HUES64 (cell line): Measurements from ENCODE around the gene ZNF280C.

Experiments used
- H3K27ac ChIP-seq: 2 replicates; pipeline ENCODE4 v1.7.0; 2013; ENCODE audit warnings: low read depth, low read length, inconsistent platforms
- H3K27me3 ChIP-seq: 2 replicates; pipeline ENCODE4 v1.6.1; 2013; ENCODE audit warnings: mild to moderate bottlenecking, low read length; ENCODE audit not compliant: insufficient read depth
- H3K36me3 ChIP-seq: 2 replicates; pipeline ENCODE4 v1.6.1; 2013; ENCODE audit warnings: mild to moderate bottlenecking, low read length; ENCODE audit not compliant: insufficient read depth
- H3K4me1 ChIP-seq: 2 replicates; pipeline ENCODE4 v1.6.1; 2013; ENCODE audit warnings: mild to moderate bottlenecking, low read length, moderate library complexity; ENCODE audit not compliant: insufficient read depth
- H3K4me3 ChIP-seq: 2 replicates; pipeline ENCODE4 v1.5.1; 2013; ENCODE audit warnings: mild to moderate bottlenecking, low read length, moderate library complexity
- H3K9ac ChIP-seq: 2 replicates; pipeline ENCODE4 v1.6.1; 2013; ENCODE audit warnings: mild to moderate bottlenecking, low read depth, low read length
- H3K9me3 ChIP-seq: 2 replicates; pipeline ENCODE4 v1.6.1; 2013; ENCODE audit warnings: low read depth, low read length; ENCODE audit not compliant: insufficient read depth
- WGBS: fragments of 150-250, 120-280 bp; methylation state at CpG from one replicate; pipeline ENCODE4 v1.1.7; 2013; ENCODE audit warnings: missing lambda C conversion rate; 5-methylcytosine and 5-hydroxymethylcytosine counted together

The ZNF280C gene

DNA sequence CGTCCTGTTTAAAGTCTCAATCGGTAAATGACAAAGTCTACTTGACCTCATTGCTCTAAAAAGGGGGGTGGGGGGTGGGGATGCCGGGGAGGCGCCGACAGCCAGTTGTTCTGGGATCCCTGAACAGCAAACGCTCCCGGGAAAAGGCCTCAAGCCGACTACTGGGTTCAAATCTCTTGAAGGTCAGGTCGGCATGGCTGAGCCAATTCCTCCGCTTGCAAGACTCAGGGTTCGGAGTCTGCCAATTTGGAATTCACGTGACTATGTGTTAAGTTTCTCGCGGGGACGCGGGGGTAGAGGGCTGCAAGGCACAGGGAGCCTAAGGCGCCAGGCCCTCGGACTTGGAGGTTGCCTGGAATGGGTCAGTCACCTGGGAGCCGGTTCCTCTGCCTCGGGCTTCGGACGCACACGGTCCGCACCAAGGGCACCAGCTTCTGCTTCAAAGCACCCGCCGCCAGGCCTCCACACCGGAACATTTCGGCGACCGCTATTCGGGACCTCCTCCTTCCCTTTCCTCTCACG, 103.5 kb downstream of the ZNF280C start:
- H3K4me1 ChIP-seq = peaks cover 5% of the 10 kb centered on the region
- H3K9ac ChIP-seq = peak overlapping the region; percentile 77
- WGBS = under 1% methylated on average over 32 of the region's 32 CpGs
- no peaks in the 10 kb centered on the region for H3K27me3 ChIP-seq
- H3K36me3 ChIP-seq = no peaks in the 10 kb centered on the region; the same call in 1 of the 2 replicates
- peak overlapping the region; percentile 86 for H3K4me3 ChIP-seq
- no peaks in the 10 kb centered on the region for H3K9me3 ChIP-seq
- peak overlapping the region; percentile 60; the same call in 1 of the 2 replicates for H3K27ac ChIP-seq

DNA sequence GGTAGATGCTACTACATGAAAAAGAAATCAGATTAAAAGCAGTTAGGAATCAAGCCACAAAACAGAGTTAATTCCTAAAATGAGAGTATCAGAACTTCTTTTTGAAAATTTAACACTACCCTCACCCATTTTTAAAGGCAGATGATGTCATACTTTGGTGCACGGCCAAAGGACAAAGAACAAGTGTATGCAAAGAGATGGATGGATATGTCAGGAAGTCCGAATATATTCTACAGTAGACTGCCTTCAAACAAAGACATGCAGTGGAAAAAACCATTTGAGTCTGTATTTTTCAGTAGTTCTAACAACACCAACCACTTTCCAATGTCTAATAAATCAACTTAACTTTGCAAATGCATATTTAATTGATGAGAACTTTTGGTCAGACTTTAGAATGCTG, 105.3 kb downstream of the ZNF280C start:
- H3K4me3 ChIP-seq = no peak overlapping the region
- H3K36me3 ChIP-seq = no peaks in the 10 kb centered on the region; the same call in 1 of the 2 replicates
- no peaks in the 10 kb centered on the region for H3K9me3 ChIP-seq
- WGBS = 92% methylated on average over 2 of the region's 2 CpGs
- peaks cover 4% of the 10 kb centered on the region; the same call in 1 of the 2 replicates for H3K4me1 ChIP-seq
- no peak overlapping the region for H3K9ac ChIP-seq
- H3K27me3 ChIP-seq = no peaks in the 10 kb centered on the region
- no peak overlapping the region for H3K27ac ChIP-seq

DNA sequence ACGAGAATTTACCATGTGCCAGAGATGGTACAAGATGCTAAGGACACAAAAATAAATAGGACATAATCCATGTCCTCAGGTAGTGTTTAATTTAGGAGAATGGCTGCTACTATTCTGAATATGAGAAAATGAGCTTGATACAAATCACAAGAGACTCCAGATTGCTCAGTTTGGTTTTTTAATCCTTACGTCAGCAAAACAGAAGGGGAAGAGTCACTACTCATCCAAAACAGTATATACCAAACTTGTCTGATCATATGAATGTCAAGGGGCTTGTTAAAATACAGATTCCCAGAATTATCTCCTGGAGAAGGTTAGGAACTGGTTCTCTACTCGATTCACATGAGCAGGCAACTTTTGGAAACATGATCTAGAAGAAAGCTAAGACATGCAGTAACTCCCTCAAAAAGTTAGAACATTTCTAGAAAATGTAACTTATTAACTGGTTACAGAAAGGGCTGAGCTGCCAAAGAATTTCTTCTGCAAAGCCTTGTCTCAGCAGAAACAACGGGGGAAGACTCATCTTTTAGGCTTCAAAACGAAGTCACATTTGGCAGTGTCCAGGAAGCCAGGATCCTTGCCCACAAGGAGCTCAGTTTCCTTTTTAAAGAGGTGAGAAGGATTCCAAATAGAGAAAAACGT, 106.5 kb downstream of the ZNF280C start:
- Histone ChIP-seq H3K27ac (no peak overlapping the region), H3K27me3 (no peaks in the 10 kb centered on the region), H3K9me3 (no peaks in the 10 kb centered on the region), H3K9ac (no peak overlapping the region), H3K36me3 (no peaks in the 10 kb centered on the region; the same call in 1 of the 2 replicates), H3K4me1 (peaks cover 4% of the 10 kb centered on the region; the same call in 1 of the 2 replicates), H3K4me3 (no peak overlapping the region)
- 73% methylated on average over 5 of the region's 6 CpGs for WGBS

DNA sequence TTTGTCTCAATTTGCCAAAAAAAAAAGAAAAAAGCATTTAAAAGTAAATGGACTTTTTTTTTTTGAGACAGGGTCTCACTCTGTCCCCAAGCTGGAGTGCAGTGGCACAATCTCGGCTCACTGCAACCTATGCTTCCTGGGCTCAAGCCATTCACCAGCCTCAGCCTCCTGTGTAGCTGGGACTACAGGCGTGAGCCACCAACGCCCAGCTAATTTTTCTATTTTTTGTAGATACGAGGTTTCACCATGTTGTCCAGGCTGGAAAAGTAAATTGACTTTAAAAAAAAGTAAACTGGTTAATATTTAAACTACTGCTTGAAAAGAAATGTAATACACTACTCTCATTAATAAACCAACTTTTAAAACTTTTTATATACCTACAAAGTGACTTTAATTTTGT, 108.9 kb downstream of the ZNF280C start:
- Histone ChIP-seq H3K9me3 (no peaks in the 10 kb centered on the region), H3K9ac (no peak overlapping the region), H3K27me3 (no peaks in the 10 kb centered on the region), H3K36me3 (peaks cover 8% of the 10 kb centered on the region; the same call in 1 of the 2 replicates), H3K4me3 (no peak overlapping the region), H3K27ac (no peak overlapping the region), H3K4me1 (no peaks in the 10 kb centered on the region)
- WGBS = 95% methylated on average over 3 of the region's 4 CpGs

DNA sequence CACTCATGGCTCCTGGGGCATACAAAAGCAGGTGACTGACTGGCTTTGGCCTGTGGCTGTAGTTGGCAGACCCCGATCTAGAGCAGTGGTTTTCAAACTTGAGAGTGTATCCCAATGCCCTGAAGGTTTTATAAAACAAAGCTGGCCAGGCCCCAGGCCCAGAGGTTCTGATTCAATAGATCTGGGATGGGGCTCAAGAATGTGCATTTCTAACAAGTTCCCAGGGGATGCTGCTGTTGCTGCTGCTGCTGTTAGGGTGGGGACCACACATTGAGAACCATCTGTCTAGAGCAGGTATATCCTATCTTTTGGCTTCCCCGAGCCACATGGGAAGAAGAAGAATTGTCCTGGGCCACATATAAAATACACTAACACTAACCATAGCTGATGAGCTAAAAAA, 110.4 kb downstream of the ZNF280C start:
- no peak overlapping the region for H3K4me3 ChIP-seq
- H3K9ac ChIP-seq = no peak overlapping the region
- H3K9me3 ChIP-seq = no peaks in the 10 kb centered on the region
- no peaks in the 10 kb centered on the region for H3K27me3 ChIP-seq
- WGBS = 94% methylated on average over 1 of the region's 2 CpGs
- no peaks in the 10 kb centered on the region for H3K4me1 ChIP-seq
- H3K36me3 ChIP-seq = peaks cover 11% of the 10 kb centered on the region; the same call in 1 of the 2 replicates
- no peak overlapping the region for H3K27ac ChIP-seq

DNA sequence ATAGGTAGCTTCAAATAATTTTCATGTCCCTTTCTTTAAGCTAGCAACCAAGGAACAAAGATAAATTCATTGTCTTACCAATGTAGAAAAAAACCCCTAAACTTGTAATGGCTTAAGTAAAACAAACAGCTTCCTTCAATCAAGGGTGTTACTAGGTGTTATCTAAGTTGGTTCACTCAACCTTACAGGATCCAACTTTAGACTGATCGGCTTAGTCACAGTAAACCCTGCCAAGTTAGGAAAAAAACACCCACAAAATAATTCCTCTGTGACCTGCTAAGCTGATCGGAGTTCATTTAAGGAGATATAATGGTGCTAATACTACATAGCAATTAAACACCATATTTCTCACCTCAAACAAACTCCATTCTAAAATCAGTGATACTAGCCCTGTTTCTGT, 113.1 kb downstream of the ZNF280C start:
- no peaks in the 10 kb centered on the region for H3K4me1 ChIP-seq
- H3K27ac ChIP-seq = no peak overlapping the region
- no peak overlapping the region for H3K9ac ChIP-seq
- H3K36me3 ChIP-seq = 0 out of 2 replicates have a peak, but pooled peaks cover 11% of the 10 kb centered on the region
- H3K27me3 ChIP-seq = no peaks in the 10 kb centered on the region
- H3K9me3 ChIP-seq = no peaks in the 10 kb centered on the region
- WGBS = no CpG with 5 or more reads among the region's 2 CpGs
- H3K4me3 ChIP-seq = no peak overlapping the region
